Measurements from ENCODE around the gene GAK. TPM values are rescaled to one million over a fixed set of nuclear protein-coding genes. Genes with fewer than 3 reads are reported as not detected.

Gene GAK
- polyA plus RNA-seq, 2 donors: 82.3 to 147 TPM

GRCh38 chr4:858831-859451 is 73.2 kb downstream of the GAK start:
- 88 to 91% methylated on average over 29 to 31 of the region's 31 CpGs for WGBS, 2 donors
- Histone ChIP-seq H3K9me3 (ENCODE audit: control insufficient read depth in 2 of 2, insufficient read depth in 1 of 2, low read depth in 1 of 2, low read length in 1 of 2) (no peaks in the 10 kb centered on the region), H3K4me3 (ENCODE audit: low read depth in 1 of 2, low read length in 2 of 2) (no peak overlapping the region), H3K4me1 (ENCODE audit: control insufficient read depth in 2 of 2, insufficient read depth in 2 of 2, low read length in 1 of 2) (no peaks in the 10 kb centered on the region), H3K27me3 (ENCODE audit: control insufficient read depth in 1 of 2, insufficient read depth in 2 of 2, low read length in 2 of 2) (no peaks in the 10 kb centered on the region), H3K27ac (ENCODE audit: low read depth in 2 of 2, low read length in 1 of 2) (no peak overlapping the region), H3K36me3 (ENCODE audit: control insufficient read depth in 2 of 2, insufficient read depth in 2 of 2, low read length in 1 of 2) (peaks cover 15 to 49% of the 10 kb centered on the region in 2 donors)

DNA sequence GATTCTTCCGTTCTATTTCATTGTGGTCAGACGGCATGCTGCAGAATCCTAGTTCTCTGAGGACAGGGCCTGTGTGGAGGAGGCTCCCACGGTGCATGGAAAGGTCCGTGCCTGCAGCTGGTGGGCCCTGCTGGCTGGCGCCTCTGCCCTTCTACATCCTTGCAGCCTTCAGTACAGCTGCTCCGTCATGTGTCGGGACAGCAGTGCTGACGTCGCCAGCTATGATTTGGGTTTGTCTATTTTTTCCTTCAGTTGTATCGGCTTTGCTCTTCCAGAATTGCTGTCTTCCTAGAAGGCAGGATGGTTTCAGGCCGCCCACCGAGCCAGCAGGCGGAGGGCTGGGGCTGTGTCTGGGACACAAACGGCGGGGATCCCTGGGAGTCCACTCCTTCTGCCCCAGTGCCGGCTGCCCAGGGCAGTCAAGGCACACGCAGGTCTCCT is 74.1 kb downstream of the GAK start:
- H3K4me3 ChIP-seq (ENCODE audit: low read depth in 1 of 2, low read length in 2 of 2): no peak overlapping the region
- peaks cover 15 to 55% of the 10 kb centered on the region in 2 donors for H3K36me3 ChIP-seq (ENCODE audit: control insufficient read depth in 2 of 2, insufficient read depth in 2 of 2, low read length in 1 of 2)
- H3K4me1 ChIP-seq (ENCODE audit: control insufficient read depth in 2 of 2, insufficient read depth in 2 of 2, low read length in 1 of 2): no peaks in the 10 kb centered on the region
- no peak overlapping the region for H3K27ac ChIP-seq (ENCODE audit: low read depth in 2 of 2, low read length in 1 of 2)
- no peaks in the 10 kb centered on the region for H3K27me3 ChIP-seq (ENCODE audit: control insufficient read depth in 1 of 2, insufficient read depth in 2 of 2, low read length in 2 of 2)
- no peaks in the 10 kb centered on the region for H3K9me3 ChIP-seq (ENCODE audit: control insufficient read depth in 2 of 2, insufficient read depth in 1 of 2, low read depth in 1 of 2, low read length in 1 of 2)
- 96% methylated on average over 17 of the region's 17 CpGs for WGBS, 2 donors

GRCh38 chr4:857461-857860 is 74.7 kb downstream of the GAK start:
- Histone ChIP-seq H3K9me3 (ENCODE audit: control insufficient read depth in 2 of 2, insufficient read depth in 1 of 2, low read depth in 1 of 2, low read length in 1 of 2) (no peaks in the 10 kb centered on the region), H3K27ac (ENCODE audit: low read depth in 2 of 2, low read length in 1 of 2) (no peak overlapping the region), H3K4me1 (ENCODE audit: control insufficient read depth in 2 of 2, insufficient read depth in 2 of 2, low read length in 1 of 2) (no peaks in the 10 kb centered on the region), H3K36me3 (ENCODE audit: control insufficient read depth in 2 of 2, insufficient read depth in 2 of 2, low read length in 1 of 2) (peaks cover 12 to 52% of the 10 kb centered on the region in 2 donors), H3K27me3 (ENCODE audit: control insufficient read depth in 1 of 2, insufficient read depth in 2 of 2, low read length in 2 of 2) (no peaks in the 10 kb centered on the region), H3K4me3 (ENCODE audit: low read depth in 1 of 2, low read length in 2 of 2) (no peak overlapping the region)
- 96% methylated on average over 11 of the region's 11 CpGs for WGBS, 2 donors

DNA sequence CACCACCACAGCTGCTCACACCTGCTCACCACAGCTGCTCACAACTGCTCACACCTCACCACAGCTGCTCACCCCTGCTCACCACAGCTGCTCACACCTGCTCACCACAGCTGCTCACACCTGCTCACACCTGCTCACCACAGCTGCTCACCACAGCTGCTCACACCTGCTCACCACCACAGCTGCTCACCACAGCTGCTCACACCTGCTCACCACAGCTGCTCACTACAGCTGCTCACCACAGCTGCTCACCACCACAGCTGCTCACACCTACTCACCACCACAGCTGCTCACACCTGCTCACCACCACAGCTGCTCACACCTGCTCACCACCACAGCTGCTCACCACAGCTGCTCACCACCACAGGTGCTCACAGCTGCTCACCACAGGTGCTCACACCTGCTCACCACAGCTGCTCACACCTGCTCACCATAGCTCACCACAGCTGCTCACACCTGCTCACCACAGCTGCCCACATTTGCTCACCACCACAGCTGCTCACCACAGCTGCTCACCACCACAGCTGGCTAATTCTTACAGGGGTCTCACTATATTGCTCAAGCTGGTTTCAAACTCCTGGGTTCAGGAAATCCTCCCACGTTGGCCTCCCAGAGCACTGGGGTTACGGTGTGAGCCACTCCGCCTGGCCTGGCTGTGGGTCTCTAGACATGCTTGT is 75.8 kb downstream of the GAK start:
- Histone ChIP-seq H3K36me3 (ENCODE audit: control insufficient read depth in 2 of 2, insufficient read depth in 2 of 2, low read length in 1 of 2) (peaks cover 12 to 54% of the 10 kb centered on the region in 2 donors), H3K27me3 (ENCODE audit: control insufficient read depth in 1 of 2, insufficient read depth in 2 of 2, low read length in 2 of 2) (no peaks in the 10 kb centered on the region), H3K4me1 (ENCODE audit: control insufficient read depth in 2 of 2, insufficient read depth in 2 of 2, low read length in 1 of 2) (no peaks in the 10 kb centered on the region), H3K27ac (ENCODE audit: low read depth in 2 of 2, low read length in 1 of 2) (no peak overlapping the region), H3K9me3 (ENCODE audit: control insufficient read depth in 2 of 2, insufficient read depth in 1 of 2, low read depth in 1 of 2, low read length in 1 of 2) (no peaks in the 10 kb centered on the region), H3K4me3 (ENCODE audit: low read depth in 1 of 2, low read length in 2 of 2) (no peak overlapping the region)
- WGBS, 2 donors: 88 to 95% methylated on average over 3 of the region's 3 CpGs

DNA sequence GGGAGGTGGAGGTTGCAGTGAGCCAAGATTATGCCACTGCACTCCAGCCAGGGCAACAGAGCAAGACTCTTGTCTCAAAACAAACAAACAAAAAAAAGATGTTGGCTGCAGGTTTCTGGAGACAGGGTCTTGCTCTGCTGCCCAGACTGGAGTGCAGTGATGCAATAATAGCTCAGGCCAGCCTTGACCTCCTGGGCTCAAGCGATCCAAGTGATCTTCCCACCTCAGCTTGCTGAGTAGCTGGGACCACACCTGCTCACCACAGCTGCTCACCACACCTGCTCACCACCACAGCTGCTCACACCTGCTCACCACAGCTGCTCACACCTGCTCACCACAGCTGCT is 76.3 kb downstream of the GAK start:
- WGBS, 2 donors: 33 to 54% methylated on average over 1 of the region's 1 CpG
- H3K9me3 ChIP-seq (ENCODE audit: control insufficient read depth in 2 of 2, insufficient read depth in 1 of 2, low read depth in 1 of 2, low read length in 1 of 2): no peaks in the 10 kb centered on the region
- no peak overlapping the region for H3K27ac ChIP-seq (ENCODE audit: low read depth in 2 of 2, low read length in 1 of 2)
- H3K27me3 ChIP-seq (ENCODE audit: control insufficient read depth in 1 of 2, insufficient read depth in 2 of 2, low read length in 2 of 2): no peaks in the 10 kb centered on the region
- H3K36me3 ChIP-seq (ENCODE audit: control insufficient read depth in 2 of 2, insufficient read depth in 2 of 2, low read length in 1 of 2): peaks cover 12 to 54% of the 10 kb centered on the region in 2 donors
- H3K4me3 ChIP-seq (ENCODE audit: low read depth in 1 of 2, low read length in 2 of 2): no peak overlapping the region
- no peaks in the 10 kb centered on the region for H3K4me1 ChIP-seq (ENCODE audit: control insufficient read depth in 2 of 2, insufficient read depth in 2 of 2, low read length in 1 of 2)

DNA sequence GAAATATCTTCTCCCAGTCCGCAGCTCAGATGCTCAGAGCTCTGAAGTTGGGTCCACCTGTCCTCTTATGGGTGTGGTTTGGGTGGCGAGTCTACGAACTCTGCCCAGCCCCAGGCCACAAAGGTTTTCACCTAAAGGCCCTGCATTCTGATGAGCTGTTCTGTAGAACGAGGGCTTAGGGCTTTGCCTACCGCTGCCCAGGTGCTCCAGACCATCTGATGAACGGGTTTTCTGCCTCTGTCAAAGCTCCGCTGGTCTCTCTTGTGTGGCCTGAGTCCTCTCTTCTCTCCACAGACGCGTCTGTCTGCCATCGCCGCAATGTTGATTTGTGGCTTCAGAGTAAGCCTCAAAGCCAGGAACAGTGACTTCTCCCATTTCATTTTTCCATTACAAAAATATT is 77.8 kb downstream of the GAK start:
- no peak overlapping the region for H3K4me3 ChIP-seq (ENCODE audit: low read depth in 1 of 2, low read length in 2 of 2)
- no peak overlapping the region for H3K27ac ChIP-seq (ENCODE audit: low read depth in 2 of 2, low read length in 1 of 2)
- H3K36me3 ChIP-seq (ENCODE audit: control insufficient read depth in 2 of 2, insufficient read depth in 2 of 2, low read length in 1 of 2): peaks cover 4 to 60% of the 10 kb centered on the region in 2 donors
- H3K27me3 ChIP-seq (ENCODE audit: control insufficient read depth in 1 of 2, insufficient read depth in 2 of 2, low read length in 2 of 2): no peaks in the 10 kb centered on the region
- WGBS, 2 donors: 91 to 94% methylated on average over 11 of the region's 11 CpGs
- no peaks in the 10 kb centered on the region for H3K4me1 ChIP-seq (ENCODE audit: control insufficient read depth in 2 of 2, insufficient read depth in 2 of 2, low read length in 1 of 2)
- H3K9me3 ChIP-seq (ENCODE audit: control insufficient read depth in 2 of 2, insufficient read depth in 1 of 2, low read depth in 1 of 2, low read length in 1 of 2): no peaks in the 10 kb centered on the region

GRCh38 chr4:853416-853781 is 78.7 kb downstream of the GAK start:
- no peak overlapping the region for H3K27ac ChIP-seq (ENCODE audit: low read depth in 2 of 2, low read length in 1 of 2)
- no peaks in the 10 kb centered on the region for H3K9me3 ChIP-seq (ENCODE audit: control insufficient read depth in 2 of 2, insufficient read depth in 1 of 2, low read depth in 1 of 2, low read length in 1 of 2)
- no peaks in the 10 kb centered on the region for H3K27me3 ChIP-seq (ENCODE audit: control insufficient read depth in 1 of 2, insufficient read depth in 2 of 2, low read length in 2 of 2)
- no peaks in the 10 kb centered on the region for H3K4me1 ChIP-seq (ENCODE audit: control insufficient read depth in 2 of 2, insufficient read depth in 2 of 2, low read length in 1 of 2)
- no peak overlapping the region for H3K4me3 ChIP-seq (ENCODE audit: low read depth in 1 of 2, low read length in 2 of 2)
- WGBS, 2 donors: 94 to 96% methylated on average over 33 of the region's 33 CpGs
- peaks cover 0 to 57% of the 10 kb centered on the region in 2 donors for H3K36me3 ChIP-seq (ENCODE audit: control insufficient read depth in 2 of 2, insufficient read depth in 2 of 2, low read length in 1 of 2)

GRCh38 chr4:851701-852430 is 80.2 kb downstream of the GAK start:
- Histone ChIP-seq H3K9me3 (ENCODE audit: control insufficient read depth in 2 of 2, insufficient read depth in 1 of 2, low read depth in 1 of 2, low read length in 1 of 2) (no peaks in the 10 kb centered on the region), H3K36me3 (ENCODE audit: control insufficient read depth in 2 of 2, insufficient read depth in 2 of 2, low read length in 1 of 2) (peaks cover 0 to 58% of the 10 kb centered on the region in 2 donors), H3K4me3 (ENCODE audit: low read depth in 1 of 2, low read length in 2 of 2) (no peak overlapping the region), H3K27ac (ENCODE audit: low read depth in 2 of 2, low read length in 1 of 2) (no peak overlapping the region), H3K4me1 (ENCODE audit: control insufficient read depth in 2 of 2, insufficient read depth in 2 of 2, low read length in 1 of 2) (no peaks in the 10 kb centered on the region), H3K27me3 (ENCODE audit: control insufficient read depth in 1 of 2, insufficient read depth in 2 of 2, low read length in 2 of 2) (no peaks in the 10 kb centered on the region)
- 95 to 98% methylated on average over 32 to 33 of the region's 33 CpGs for WGBS, 2 donors

DNA sequence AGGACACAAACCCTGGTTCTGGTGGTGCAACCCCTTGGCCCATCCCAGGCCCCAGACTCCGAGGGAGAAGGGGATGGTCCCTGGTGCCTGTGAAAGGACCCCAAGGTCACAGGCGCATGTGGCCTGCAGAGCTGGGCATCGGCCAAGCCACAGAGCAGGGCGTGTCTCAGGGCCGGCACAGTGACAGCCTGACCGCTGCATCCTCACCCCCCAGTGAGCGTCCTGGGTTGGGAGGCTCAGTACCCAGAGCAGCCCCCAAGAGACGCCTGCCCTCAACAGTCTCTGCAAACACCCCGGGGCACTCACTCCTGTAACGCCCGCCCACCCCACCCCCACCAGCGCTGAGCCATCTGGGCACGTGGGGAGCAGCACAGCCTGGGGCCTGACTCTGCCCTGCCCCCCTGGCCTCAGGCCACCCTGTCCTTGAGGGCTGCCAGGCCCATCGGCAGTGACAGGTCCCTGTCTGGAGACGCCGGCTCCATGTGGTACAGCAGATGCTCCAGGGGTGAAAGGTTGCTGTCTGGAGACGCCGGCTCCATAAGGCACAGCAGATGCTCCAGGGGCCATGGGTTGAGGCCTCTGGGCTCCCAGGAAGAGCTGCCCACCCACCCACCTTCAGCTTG is 81.7 kb downstream of the GAK start:
- H3K36me3 ChIP-seq (ENCODE audit: control insufficient read depth in 2 of 2, insufficient read depth in 2 of 2, low read length in 1 of 2): peaks cover 0 to 54% of the 10 kb centered on the region in 2 donors
- no peaks in the 10 kb centered on the region for H3K27me3 ChIP-seq (ENCODE audit: control insufficient read depth in 1 of 2, insufficient read depth in 2 of 2, low read length in 2 of 2)

More for the DNA sequence above, 81.7 kb downstream of the GAK start:
- H3K4me3 ChIP-seq (ENCODE audit: low read depth in 1 of 2, low read length in 2 of 2): no peak overlapping the region
- H3K9me3 ChIP-seq (ENCODE audit: control insufficient read depth in 2 of 2, insufficient read depth in 1 of 2, low read depth in 1 of 2, low read length in 1 of 2): no peaks in the 10 kb centered on the region
- WGBS, 2 donors: 89 to 90% methylated on average over 18 of the region's 18 CpGs
- no peak overlapping the region for H3K27ac ChIP-seq (ENCODE audit: low read depth in 2 of 2, low read length in 1 of 2)
- no peaks in the 10 kb centered on the region for H3K4me1 ChIP-seq (ENCODE audit: control insufficient read depth in 2 of 2, insufficient read depth in 2 of 2, low read length in 1 of 2)
